GM19455 (cell line): Measurements from ENCODE around the gene ADAM15.

ENCODE experiments used
- ATAC-seq: cut with Tn5 transposase; IDR thresholded peaks from one replicate; pipeline ENCODE4 v1.9.1; 2021; ENCODE audit not compliant: unreplicated experiment

Gene ADAM15

GRCh38 chr1:155029513-155030242 lies 21.4 kb upstream of the ADAM15 start:
- no peak for ATAC-seq

GRCh38 chr1:155030243-155030795 lies 20.8 kb upstream of the ADAM15 start:
- no peak for ATAC-seq

- ATAC-seq: no peak
Observed at GRCh38 chr1:155030899-155031298, 20.2 kb upstream of the ADAM15 start.

GRCh38 chr1:155032886-155033285 lies 18.2 kb upstream of the ADAM15 start:
- ATAC-seq: no peak

GRCh38 chr1:155033524-155033923 lies 17.6 kb upstream of the ADAM15 start, which contains the start of the genes DCST1 and DCST2:
Gene DCST1, plus strand, starts transcription at chr1:155033824. Its CDS starts 213 bp downstream, at chr1:155034037.
Gene DCST2, minus strand, starts transcription at chr1:155033781. Its CDS starts 80 bp downstream, at chr1:155033701.
- ATAC-seq: no peak

GRCh38 chr1:155034318-155035208 lies 16.6 kb upstream of the ADAM15 start:
- no peak for ATAC-seq

GRCh38 chr1:155035936-155036335 lies 15.2 kb upstream of the ADAM15 start:
- ATAC-seq: no peak

GRCh38 chr1:155037043-155037442 lies 14.1 kb upstream of the ADAM15 start:
- no peak for ATAC-seq

GRCh38 chr1:155037851-155038441 lies 13.2 kb upstream of the ADAM15 start:
- ATAC-seq: no peak

- ATAC-seq: no peak
Observed at GRCh38 chr1:155038602-155039307, 12.4 kb upstream of the ADAM15 start.

GRCh38 chr1:155039308-155039669 lies 11.8 kb upstream of the ADAM15 start:
- no peak for ATAC-seq

- ATAC-seq: no peak
Observed at GRCh38 chr1:155040358-155041093, 10.6 kb upstream of the ADAM15 start.

GRCh38 chr1:155042789-155043188 lies 8.3 kb upstream of the ADAM15 start:
- ATAC-seq: no peak

- ATAC-seq: no peak
Observed at GRCh38 chr1:155043301-155043702, 7.8 kb upstream of the ADAM15 start.

- no peak for ATAC-seq
Observed at GRCh38 chr1:155043793-155044192, 7.3 kb upstream of the ADAM15 start.

GRCh38 chr1:155044365-155044764 lies 6.8 kb upstream of the ADAM15 start:
- no peak for ATAC-seq

GRCh38 chr1:155044812-155045657 lies 6.1 kb upstream of the ADAM15 start:
- no peak for ATAC-seq

GRCh38 chr1:155048449-155049334 lies 2.4 kb upstream of the ADAM15 start:
- ATAC-seq: no peak
